ENCODE data around the gene KDM6B.

DNA sequence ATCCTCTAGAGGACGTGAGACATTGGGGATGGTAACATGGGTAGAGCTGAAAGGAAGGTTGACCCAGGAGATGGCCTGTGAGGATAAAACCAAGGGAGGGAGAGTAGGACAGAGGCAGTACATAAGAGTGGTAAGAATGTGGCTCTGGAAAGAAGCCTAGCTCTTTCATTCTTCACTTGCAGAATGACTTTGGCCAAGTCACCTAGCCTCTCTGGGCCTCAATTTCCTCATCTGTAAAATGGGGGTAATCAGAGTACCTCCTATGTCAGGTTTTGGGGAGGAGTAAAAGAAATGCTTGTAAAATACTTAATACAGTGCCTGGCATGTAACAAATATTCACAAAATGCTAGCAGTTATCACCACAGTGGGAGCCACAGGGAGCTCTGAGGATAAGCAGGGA, 6.9 kb downstream of the KDM6B start:
- TF ChIP-seq, protein P1, sequence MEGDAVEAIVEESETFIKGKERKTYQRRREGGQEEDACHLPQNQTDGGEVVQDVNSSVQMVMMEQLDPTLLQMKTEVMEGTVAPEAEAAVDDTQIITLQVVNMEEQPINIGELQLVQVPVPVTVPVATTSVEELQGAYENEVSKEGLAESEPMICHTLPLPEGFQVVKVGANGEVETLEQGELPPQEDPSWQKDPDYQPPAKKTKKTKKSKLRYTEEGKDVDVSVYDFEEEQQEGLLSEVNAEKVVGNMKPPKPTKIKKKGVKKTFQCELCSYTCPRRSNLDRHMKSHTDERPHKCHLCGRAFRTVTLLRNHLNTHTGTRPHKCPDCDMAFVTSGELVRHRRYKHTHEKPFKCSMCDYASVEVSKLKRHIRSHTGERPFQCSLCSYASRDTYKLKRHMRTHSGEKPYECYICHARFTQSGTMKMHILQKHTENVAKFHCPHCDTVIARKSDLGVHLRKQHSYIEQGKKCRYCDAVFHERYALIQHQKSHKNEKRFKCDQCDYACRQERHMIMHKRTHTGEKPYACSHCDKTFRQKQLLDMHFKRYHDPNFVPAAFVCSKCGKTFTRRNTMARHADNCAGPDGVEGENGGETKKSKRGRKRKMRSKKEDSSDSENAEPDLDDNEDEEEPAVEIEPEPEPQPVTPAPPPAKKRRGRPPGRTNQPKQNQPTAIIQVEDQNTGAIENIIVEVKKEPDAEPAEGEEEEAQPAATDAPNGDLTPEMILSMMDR (IDR thresholded peaks at IDR 0.05; ENCODE audit: low read depth, low read length, missing input control) = no peak
- TF ChIP-seq RXRA (IDR thresholded peaks at IDR 0.05) (no peak), SP1 (IDR thresholded peaks at IDR 0.05) (no peak), JUND (IDR thresholded peaks at IDR 0.05) (no peak), TAF1 (conservative IDR thresholded peaks at IDR 0.05) (no peak), NR2F2 (IDR thresholded peaks at IDR 0.05) (no peak), FOXA2 (IDR thresholded peaks at IDR 0.05) (no peak), GABPA (IDR thresholded peaks at IDR 0.05 in 1 of 2, conservative IDR thresholded peaks at IDR 0.05 in 1 of 2) (no peak), HNF4A (conservative IDR thresholded peaks at IDR 0.05) (no peak)
- TF ChIP-seq, protein P2, sequence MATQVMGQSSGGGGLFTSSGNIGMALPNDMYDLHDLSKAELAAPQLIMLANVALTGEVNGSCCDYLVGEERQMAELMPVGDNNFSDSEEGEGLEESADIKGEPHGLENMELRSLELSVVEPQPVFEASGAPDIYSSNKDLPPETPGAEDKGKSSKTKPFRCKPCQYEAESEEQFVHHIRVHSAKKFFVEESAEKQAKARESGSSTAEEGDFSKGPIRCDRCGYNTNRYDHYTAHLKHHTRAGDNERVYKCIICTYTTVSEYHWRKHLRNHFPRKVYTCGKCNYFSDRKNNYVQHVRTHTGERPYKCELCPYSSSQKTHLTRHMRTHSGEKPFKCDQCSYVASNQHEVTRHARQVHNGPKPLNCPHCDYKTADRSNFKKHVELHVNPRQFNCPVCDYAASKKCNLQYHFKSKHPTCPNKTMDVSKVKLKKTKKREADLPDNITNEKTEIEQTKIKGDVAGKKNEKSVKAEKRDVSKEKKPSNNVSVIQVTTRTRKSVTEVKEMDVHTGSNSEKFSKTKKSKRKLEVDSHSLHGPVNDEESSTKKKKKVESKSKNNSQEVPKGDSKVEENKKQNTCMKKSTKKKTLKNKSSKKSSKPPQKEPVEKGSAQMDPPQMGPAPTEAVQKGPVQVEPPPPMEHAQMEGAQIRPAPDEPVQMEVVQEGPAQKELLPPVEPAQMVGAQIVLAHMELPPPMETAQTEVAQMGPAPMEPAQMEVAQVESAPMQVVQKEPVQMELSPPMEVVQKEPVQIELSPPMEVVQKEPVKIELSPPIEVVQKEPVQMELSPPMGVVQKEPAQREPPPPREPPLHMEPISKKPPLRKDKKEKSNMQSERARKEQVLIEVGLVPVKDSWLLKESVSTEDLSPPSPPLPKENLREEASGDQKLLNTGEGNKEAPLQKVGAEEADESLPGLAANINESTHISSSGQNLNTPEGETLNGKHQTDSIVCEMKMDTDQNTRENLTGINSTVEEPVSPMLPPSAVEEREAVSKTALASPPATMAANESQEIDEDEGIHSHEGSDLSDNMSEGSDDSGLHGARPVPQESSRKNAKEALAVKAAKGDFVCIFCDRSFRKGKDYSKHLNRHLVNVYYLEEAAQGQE (IDR thresholded peaks at IDR 0.05) = no peak
- TF ChIP-seq, protein P3, sequence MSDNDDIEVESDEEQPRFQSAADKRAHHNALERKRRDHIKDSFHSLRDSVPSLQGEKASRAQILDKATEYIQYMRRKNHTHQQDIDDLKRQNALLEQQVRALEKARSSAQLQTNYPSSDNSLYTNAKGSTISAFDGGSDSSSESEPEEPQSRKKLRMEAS (IDR thresholded peaks at IDR 0.05) = no peak
- TF ChIP-seq, protein P4, sequence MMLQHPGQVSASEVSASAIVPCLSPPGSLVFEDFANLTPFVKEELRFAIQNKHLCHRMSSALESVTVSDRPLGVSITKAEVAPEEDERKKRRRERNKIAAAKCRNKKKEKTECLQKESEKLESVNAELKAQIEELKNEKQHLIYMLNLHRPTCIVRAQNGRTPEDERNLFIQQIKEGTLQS (IDR thresholded peaks at IDR 0.05) = no peak

Measured in liver (tissue), 3 donors.